ENCODE results near the gene CYP19A1.

GRCh38 chr15:51180011-51180410 is 158.4 kb downstream of the CYP19A1 start:
- no peak for TF ChIP-seq POLR2AphosphoS5 (IDR thresholded peaks at IDR 0.05; ENCODE audit: low read depth, low read length)
- TF ChIP-seq CTCF (IDR thresholded peaks at IDR 0.05 in 2 of 3, conservative IDR thresholded peaks at IDR 0.05 in 1 of 3; ENCODE audit: borderline replicate concordance in 1 of 3, insufficient read depth in 1 of 3, low read depth in 2 of 3, low read length in 2 of 3), result no peak
- TF ChIP-seq TCF7L2 (IDR thresholded peaks at IDR 0.05; ENCODE audit: borderline replicate concordance, extremely low read depth, insufficient read depth, insufficient read length), result no peak
- TF ChIP-seq POLR2A (IDR thresholded peaks at IDR 0.05; ENCODE audit: borderline replicate concordance, extremely low read depth, insufficient read depth, insufficient read length), result no peak
- no peak for TF ChIP-seq RAD21 (IDR thresholded peaks at IDR 0.05; ENCODE audit: low read depth)
- no peak for TF ChIP-seq REST (IDR thresholded peaks at IDR 0.05; ENCODE audit: low read depth)
- no peak for TF ChIP-seq EZH2 (IDR thresholded peaks at IDR 0.05)
- no peak for TF ChIP-seq SIN3A (IDR thresholded peaks at IDR 0.05; ENCODE audit: low read depth)
